Neural crest cell (in vitro differentiated cells): ENCODE measurements around the gene GCDH. TPM values are rescaled to one million over a fixed set of nuclear protein-coding genes. Genes with fewer than 3 reads are reported as not detected.

Experiments used
- DNase-seq: peaks from one replicate; pipeline ENCODE4 v3.0.0; 2021; ENCODE audit warnings: low read depth, mixed read lengths, low spot score
- H3K27ac Mint-ChIP-seq: one replicate; pipeline ENCODE4 v1.8.0; 2021; ENCODE audit warnings: mild to moderate bottlenecking, mixed read lengths; ENCODE audit not compliant: unreplicated experiment
- H3K27me3 Mint-ChIP-seq: 2 replicates; pipeline ENCODE4 v1.8.0; 2021; ENCODE audit warnings: low read depth, mild to moderate bottlenecking, mixed read lengths
- H3K36me3 Mint-ChIP-seq: 2 replicates; pipeline ENCODE4 v1.8.0; 2021; ENCODE audit warnings: low read depth, mild to moderate bottlenecking, mixed read lengths
- H3K4me1 Mint-ChIP-seq: 2 replicates; pipeline ENCODE4 v1.8.0; 2021; ENCODE audit warnings: mixed read lengths
- H3K4me3 Mint-ChIP-seq: one replicate; pipeline ENCODE4 v1.8.0; 2021; ENCODE audit warnings: mild to moderate bottlenecking, mixed read lengths
- H3K9me3 Mint-ChIP-seq: 2 replicates; pipeline ENCODE4 v1.8.0; 2021; ENCODE audit warnings: mixed read lengths
- CTCF ChIP-seq: fragments of 200-600 bp; sonication (generic); conservative IDR thresholded peaks from 2 replicates; pipeline ENCODE4 v1.5.0; 2021; ENCODE audit warnings: antibody characterized with exemption, mild to moderate bottlenecking
- microRNA-seq: library from miRNA; unstranded; fragments of <30 nt; microRNA quantifications from one replicate; pipeline ENCODE4, GENCODE V29; 2020
- total RNA-seq: library from RNA; stranded (reverse); gene quantifications from 2 replicates; pipeline ENCODE4 v1.2.1, GENCODE V29; 2021

Gene GCDH
- total RNA-seq, 1 donor from 2014 or later, result 46.7 TPM

- TF ChIP-seq CTCF, result no peak
- H3K4me3 Mint-ChIP-seq, result peak overlapping the region; percentile 85
- no peak overlapping the region for H3K27ac Mint-ChIP-seq
- peaks cover 23% of the 10 kb centered on the region for H3K4me1 Mint-ChIP-seq
- no peaks in the 10 kb centered on the region for H3K9me3 Mint-ChIP-seq
- peaks cover 15% of the 10 kb centered on the region for H3K36me3 Mint-ChIP-seq
- H3K27me3 Mint-ChIP-seq, result peaks cover 8% of the 10 kb centered on the region
- no peak for DNase-seq
Measured at GRCh38 chr19:12948612-12949362, 57.8 kb downstream of the GCDH start.

Small RNAs within 50 kb of the gene (microRNA-seq; reads per million reads assigned to microRNA genes)
- gene MIR5695 (not detected), gene MIR6515 (12.4 reads per million, percentile 25 among the genes with 10 or more reads in this experiment), gene MIR6794 (1.8 reads per million)

Other genes starting within 250 kb of the GCDH start
- 99.8 and 103 TPM in 2 replicates for gene MAN2B1, start 224.4 kb upstream of the GCDH start, total RNA-seq
- gene WDR83, start 224.4 kb upstream of the GCDH start, total RNA-seq, result 19.0 and 19.9 TPM in 2 replicates
- 98.8 and 106 TPM in 2 replicates for gene DHPS, start 209.3 kb upstream of the GCDH start, total RNA-seq
- gene GNG14, start 203.2 kb upstream of the GCDH start, total RNA-seq, result not detected in 2 replicates
- gene FBXW9, start 194.5 kb upstream of the GCDH start, total RNA-seq, result 15.9 and 16.0 TPM in 2 replicates
- gene TNPO2, start 167.2 kb upstream of the GCDH start, total RNA-seq, result 127 and 138 TPM in 2 replicates
- 233 and 246 TPM in 2 replicates for gene TRIR, start 156.5 kb upstream of the GCDH start, total RNA-seq
- 72.5 and 75.9 TPM in 2 replicates for gene GET3, start 153.7 kb upstream of the GCDH start, total RNA-seq
- not detected in 2 replicates for gene BEST2, start 139.4 kb upstream of the GCDH start, total RNA-seq
- gene HOOK2, start 115.6 kb upstream of the GCDH start, total RNA-seq, result 27.9 and 28.8 TPM in 2 replicates
- 9.3 and 9.6 TPM in 2 replicates for gene JUNB, start 99.7 kb upstream of the GCDH start, total RNA-seq
- 651 and 672 TPM in 2 replicates for gene PRDX2, start 89.4 kb upstream of the GCDH start, total RNA-seq
- 34.7 and 49.1 TPM in 2 replicates for gene THSD8, start 89.1 kb upstream of the GCDH start, total RNA-seq
- gene RNASEH2A, start 84.6 kb upstream of the GCDH start, total RNA-seq, result 74.5 and 87.4 TPM in 2 replicates
- gene RTBDN, start 56.6 kb upstream of the GCDH start, total RNA-seq, result 0.36 TPM in 1 of 2 replicates, not detected in the other
- gene MAST1, start 52.6 kb upstream of the GCDH start, total RNA-seq, result 16.7 and 17.7 TPM in 2 replicates
- 8.6 and 11.2 TPM in 2 replicates for gene DNASE2, start 9.7 kb upstream of the GCDH start, total RNA-seq
- gene KLF1, start 4.0 kb upstream of the GCDH start, total RNA-seq, result 0.18 TPM in 1 of 2 replicates, not detected in the other
- gene SYCE2, start 28.1 kb downstream of the GCDH start, total RNA-seq, result 1.4 and 2.0 TPM in 2 replicates
- gene FARSA, start 42.6 kb downstream of the GCDH start, total RNA-seq, result 81.6 and 83.1 TPM in 2 replicates
- gene CALR, start 47.4 kb downstream of the GCDH start, total RNA-seq, result 670 and 679 TPM in 2 replicates
- gene RAD23A, start 54.7 kb downstream of the GCDH start, total RNA-seq, result 77.3 and 82.8 TPM in 2 replicates
- gene GADD45GIP1, start 66.1 kb downstream of the GCDH start, total RNA-seq, result 26.0 and 26.4 TPM in 2 replicates
- gene DAND5, start 78.4 kb downstream of the GCDH start, total RNA-seq, result not detected in 2 replicates
- gene NFIX, start 104.3 kb downstream of the GCDH start, total RNA-seq, result 0.23 and 0.68 TPM in 2 replicates
- 0.30 and 0.45 TPM in 2 replicates for gene LYL1, start 211.7 kb downstream of the GCDH start, total RNA-seq
- gene TRMT1, start 225.6 kb downstream of the GCDH start, total RNA-seq, result 57.1 and 58.2 TPM in 2 replicates
- 88.3 and 99.4 TPM in 2 replicates for gene NACC1, start 227.1 kb downstream of the GCDH start, total RNA-seq